H1 (cell line): ENCODE data around the gene CARD11. TPM values are rescaled to one million over a fixed set of nuclear protein-coding genes. Genes with fewer than 3 reads are reported as not detected.

Experiments
- CTCF ChIA-PET: fragments of 300-600 bp; sonication (Branson Sonifier 250); formaldehyde crosslinking; loops from one replicate; lab custom pipeline; 2021; ENCODE audit not compliant: partially characterized antibody; lab: Charles Lee
- POLR2A ChIA-PET: fragments of 300-600 bp; sonication (Branson Sonifier 250); formaldehyde crosslinking; loops from one replicate; lab custom pipeline; 2021; ENCODE audit warnings: inconsistent platforms; ENCODE audit not compliant: partially characterized antibody; lab: Charles Lee
- DNase-seq, 2 experiments: peaks; one replicate each; pipeline versions ENCODE4 v3.0.0 to v3.0.0-alpha.2; 2010 to 2022; ENCODE audit warnings: low spot score in 2 of 2, low read depth in 1 of 2, mixed read lengths in 1 of 2
- FAIRE-seq: peaks from 2 replicates; lab custom pipeline; 2011; peaks lifted over from hg19 to GRCh38; lab: Jason Lieb, UNC
- H2AFZ ChIP-seq: 2 replicates; pipeline ENCODE4 v1.8.1; 2012; ENCODE audit warnings: low read length, inconsistent platforms
- H2AK5ac ChIP-seq: 2 replicates; pipeline ENCODE4 v1.6.1; 2013; ENCODE audit warnings: low read depth, low read length
- H2BK120ac ChIP-seq: replicated peaks from 2 replicates; pipeline ENCODE3; 2013; ENCODE audit warnings: low read depth, low read length, inconsistent platforms
- H2BK12ac ChIP-seq: 2 replicates; pipeline ENCODE4 v1.6.1; 2013; ENCODE audit warnings: low read depth, low read length
- H2BK15ac ChIP-seq: 2 replicates; pipeline ENCODE4 v1.6.1; 2013; ENCODE audit warnings: low read length
- H2BK20ac ChIP-seq: 2 replicates; pipeline ENCODE4 v1.6.1; 2013; ENCODE audit warnings: low read length
- H2BK5ac ChIP-seq: 2 replicates; pipeline ENCODE4 v1.6.1; 2013; ENCODE audit warnings: low read depth, low read length
- H3K14ac ChIP-seq: 2 replicates; pipeline ENCODE4 v1.6.1; 2013; ENCODE audit warnings: inconsistent platforms; ENCODE audit not compliant: insufficient read length
- H3K18ac ChIP-seq: 2 replicates; pipeline ENCODE4 v1.6.1; 2013; ENCODE audit warnings: low read length; ENCODE audit errors: extremely low read depth
- H3K23ac ChIP-seq: 2 replicates; pipeline ENCODE4 v1.6.1; 2013; ENCODE audit warnings: inconsistent platforms; ENCODE audit not compliant: insufficient read length
- H3K23me2 ChIP-seq: 2 replicates; pipeline ENCODE4 v1.6.1; 2013; ENCODE audit warnings: low read depth, low read length
- H3K27ac ChIP-seq: 2 replicates; pipeline ENCODE4 v1.6.1; 2011; ENCODE audit warnings: low read depth, low read length, inconsistent platforms
- H3K27me3 ChIP-seq, 4 experiments: replicated peaks in 1 of 4; 1 replicate in 1 of 4; 2 replicates in 3 of 4; pipeline versions ENCODE4 v1.6.1 to v1.8.1; 2011 to 2013; ENCODE audit warnings: low read length in 3 of 4, mild to moderate bottlenecking in 3 of 4, inconsistent platforms in 2 of 4, mixed read lengths in 2 of 4, moderate library complexity in 1 of 4; ENCODE audit not compliant: control insufficient read depth in 3 of 4, insufficient read depth in 3 of 4; ENCODE audit errors: extremely low read depth in 1 of 4
- H3K36me3 ChIP-seq, 4 experiments: 2 replicates each; pipeline versions ENCODE4 v1.6.1 to v1.8.1; 2011 to 2013; ENCODE audit warnings: mild to moderate bottlenecking in 4 of 4, low read length in 3 of 4, moderate library complexity in 2 of 4, control low read depth in 1 of 4, inconsistent platforms in 1 of 4; ENCODE audit not compliant: insufficient read depth in 4 of 4, control insufficient read depth in 2 of 4
- H3K4ac ChIP-seq: replicated peaks from 2 replicates; pipeline ENCODE3; 2013; ENCODE audit warnings: low read length, low read depth, mixed read lengths, inconsistent platforms; ENCODE audit not compliant: insufficient read length
- H3K4me1 ChIP-seq, 4 experiments: replicated peaks in 1 of 4; 1 replicate in 1 of 4; 2 replicates in 3 of 4; pipeline versions ENCODE4 v1.6.1 to v1.8.1; 2011 to 2013; ENCODE audit warnings: low read length in 3 of 4, inconsistent platforms in 2 of 4, mixed read lengths in 1 of 4; ENCODE audit not compliant: insufficient read depth in 4 of 4, control insufficient read depth in 3 of 4
- H3K4me2 ChIP-seq, 2 experiments: 2 replicates each; pipeline versions ENCODE4 v1.6.1 to v1.8.1; 2011 to 2013; ENCODE audit warnings: low read depth in 2 of 2, low read length in 2 of 2, control low read depth in 1 of 2, inconsistent platforms in 1 of 2, mild to moderate bottlenecking in 1 of 2; ENCODE audit not compliant: insufficient read depth in 1 of 2
- H3K4me3 ChIP-seq, 4 experiments: fragments of 200-600, 300-600 bp in 1 of 4; sonication (generic), shearing (Covaris generic), sonication (Bioruptor Twin) in 1 of 4; 2 replicates each; pipeline versions ENCODE4 v1.5.1 to v1.8.1; 2011 to 2016; ENCODE audit warnings: low read length in 4 of 4, low read depth in 3 of 4, control low read depth in 2 of 4, inconsistent platforms in 2 of 4, mild to moderate bottlenecking in 2 of 4, mixed read lengths in 1 of 4, moderate library complexity in 1 of 4; ENCODE audit not compliant: insufficient read depth in 2 of 4; ENCODE audit errors: extremely low read depth in 1 of 4
- H3K56ac ChIP-seq: replicated peaks from 2 replicates; pipeline ENCODE3; 2013; ENCODE audit warnings: low read depth, mild to moderate bottlenecking, mixed read lengths, low read length, inconsistent platforms; ENCODE audit not compliant: insufficient read length
- H3K79me1 ChIP-seq: 2 replicates; pipeline ENCODE4 v1.6.1; 2013; ENCODE audit warnings: low read depth, low read length, control low read depth
- H3K79me2 ChIP-seq, 2 experiments: 2 replicates each; pipeline versions ENCODE4 v1.6.1 to v1.8.1; 2012 to 2013; ENCODE audit warnings: low read length in 2 of 2, mild to moderate bottlenecking in 2 of 2, inconsistent platforms in 1 of 2; ENCODE audit not compliant: insufficient read depth in 2 of 2, control insufficient read depth in 1 of 2
- H3K9ac ChIP-seq, 4 experiments: replicated peaks in 1 of 4; 1 replicate in 1 of 4; 2 replicates in 3 of 4; pipeline versions ENCODE4 v1.6.1 to v1.8.1; 2011 to 2013; ENCODE audit warnings: low read depth in 3 of 4, low read length in 3 of 4, control low read depth in 2 of 4, mild to moderate bottlenecking in 2 of 4, moderate library complexity in 2 of 4, inconsistent platforms in 1 of 4; ENCODE audit errors: extremely low read depth in 1 of 4
- H3K9me3 ChIP-seq, 2 experiments: 2 replicates each; pipeline versions ENCODE4 v1.6.1 to v1.8.1; 2012 to 2013; ENCODE audit warnings: mild to moderate bottlenecking in 2 of 2, moderate library complexity in 2 of 2, control low read depth in 1 of 2, inconsistent platforms in 1 of 2, low read depth in 1 of 2, low read length in 1 of 2, mixed read lengths in 1 of 2; ENCODE audit not compliant: insufficient read depth in 2 of 2
- H4K20me1 ChIP-seq, 2 experiments: replicated peaks in 1 of 2; 2 replicates each; pipeline versions ENCODE3 to v1.8.1; 2011 to 2013; ENCODE audit warnings: inconsistent platforms in 2 of 2, low read length in 2 of 2, mild to moderate bottlenecking in 1 of 2; ENCODE audit not compliant: insufficient read depth in 2 of 2, control insufficient read depth in 1 of 2
- H4K5ac ChIP-seq: 2 replicates; pipeline ENCODE4 v1.6.1; 2013; ENCODE audit warnings: low read length, low read depth, mixed read lengths, inconsistent platforms; ENCODE audit not compliant: insufficient read length
- H4K8ac ChIP-seq: 2 replicates; pipeline ENCODE4 v1.8.0; 2013; ENCODE audit warnings: mild to moderate bottlenecking, moderate library complexity, low read length, inconsistent platforms; ENCODE audit not compliant: insufficient read depth; ENCODE audit errors: extremely low read depth
- H4K91ac ChIP-seq: replicated peaks from 2 replicates; pipeline ENCODE3; 2013; ENCODE audit warnings: low read length, mixed read lengths, inconsistent platforms; ENCODE audit not compliant: insufficient read length
- ASH2L ChIP-seq: fragments of 200-600, 300-600 bp; sonication (generic); IDR thresholded peaks from one replicate; pipeline ENCODE4 v1.7.1; 2017; ENCODE audit warnings: low read length
- ATF2 ChIP-seq: IDR thresholded peaks from 2 replicates; pipeline ENCODE4 v1.6.1; 2012; ENCODE audit warnings: low read length, inconsistent platforms
- BACH1 ChIP-seq: IDR thresholded peaks from 2 replicates; pipeline ENCODE4 v1.6.1; 2012; ENCODE audit warnings: low read length, improper control_type of control experiment
- CBX5 ChIP-seq: fragments of 300-800, 300-1000 bp; sonication (generic); IDR thresholded peaks from 2 replicates; pipeline ENCODE4 v1.7.1; 2016; ENCODE audit warnings: antibody characterized with exemption, low read length, low read depth
- CEBPB ChIP-seq: IDR thresholded peaks from 2 replicates; pipeline ENCODE4 v1.6.1; 2012; ENCODE audit warnings: low read depth, low read length
- EZH2 ChIP-seq: fragments of 200-600 bp; sonication (generic); IDR thresholded peaks from 2 replicates; pipeline ENCODE4 v1.7.1; 2012; ENCODE audit warnings: low read depth, mild to moderate bottlenecking, moderate library complexity, low read length, inconsistent platforms; ENCODE audit not compliant: severe bottlenecking
- JUN ChIP-seq: IDR thresholded peaks from 2 replicates; pipeline ENCODE4 v1.6.1; 2011; ENCODE audit warnings: low read depth, mild to moderate bottlenecking, improper control_type of control experiment, low read length
- KDM1A ChIP-seq: fragments of 200-600, 300-600 bp; sonication (generic); IDR thresholded peaks from 2 replicates; pipeline ENCODE4 v1.7.1; 2016; ENCODE audit warnings: mild to moderate bottlenecking, low read length, borderline replicate concordance
- NANOG ChIP-seq: IDR thresholded peaks from 2 replicates; pipeline ENCODE4 v1.6.1; 2011; ENCODE audit warnings: low read length, low read depth, mild to moderate bottlenecking, inconsistent platforms; ENCODE audit not compliant: insufficient read depth, poor library complexity, severe bottlenecking
- PHF8 ChIP-seq: fragments of 200-600 bp; sonication (generic); conservative IDR thresholded peaks from 2 replicates; pipeline ENCODE4 v1.7.1; 2012; ENCODE audit warnings: low read depth, mild to moderate bottlenecking, inconsistent platforms, low read length, moderate library complexity
- RNF2 ChIP-seq: fragments of 200-900, 300-1000 bp; sonication (generic); IDR thresholded peaks from 2 replicates; pipeline ENCODE4 v1.7.1; 2016; ENCODE audit warnings: borderline replicate concordance, low read depth, mild to moderate bottlenecking, antibody characterized with exemption, low read length; ENCODE audit not compliant: poor library complexity, severe bottlenecking; ENCODE audit errors: missing control alignments
- SP2 ChIP-seq: IDR thresholded peaks from 2 replicates; pipeline ENCODE4 v1.6.1; 2012; ENCODE audit warnings: mild to moderate bottlenecking, low read length, inconsistent platforms
- WGBS, 2 experiments: shearing (Covaris generic) in 1 of 2; methylation state at CpG; one replicate each; pipeline versions ENCODE4 v1.1.6 to v1.1.7; 2013 to 2015; ENCODE audit warnings: low lambda C conversion rate in 2 of 2, mixed read lengths in 2 of 2, inconsistent platforms in 1 of 2, low coverage in 1 of 2, missing lambda C conversion rate in 1 of 2; ENCODE audit not compliant: insufficient replicate concordance in 2 of 2, insufficient coverage in 1 of 2, insufficient read length in 1 of 2; ENCODE audit errors: extremely low coverage in 1 of 2, missing lambda C conversion rate in 1 of 2; 5-methylcytosine and 5-hydroxymethylcytosine counted together
- polyA plus RNA-seq, 7 experiments: library from polyadenylated mRNA; depleted of rRNA in 3 of 7; stranded (reverse) in 5 of 7; unstranded in 2 of 7; fragments of >200 nt in 5 of 7; fragments of 200-250 nt in 2 of 7; gene quantifications; 1 replicate in 5 of 7; 2 replicates in 1 of 7; 4 replicates in 1 of 7; pipeline versions ENCODE4 v1.2.1 to v1.2.3, GENCODE V29; 2011 to 2013; ENCODE audit warnings: missing spikeins in 2 of 7, mixed read lengths in 2 of 7
- total RNA-seq: library from RNA; stranded (reverse); fragmentation: NEBNext Ultra II Directional; extraction: Animal tissue kit (Norgen Biotek cat#: 25700); gene quantifications from 2 replicates; pipeline ENCODE4 v1.2.1, GENCODE V29; 2021

Gene CARD11
- total and polyA plus RNA-seq, 2 of the 8 experiments (the other 6 are each of a cell fraction or from before 2014, with no cell fraction given) = 12.6 to 29.8 TPM

- Histone ChIP-seq H2BK120ac (no peak overlapping the region), H2BK15ac (no peak overlapping the region), H3K36me3 (no peaks in the 10 kb centered on the region), H3K79me2 (no peaks in the 10 kb centered on the region), H3K27me3 (no peaks in the 10 kb centered on the region), H4K20me1 (no peaks in the 10 kb centered on the region), H2BK5ac (no peak overlapping the region), H3K9ac (no peak overlapping the region), H2AFZ (no peak overlapping the region), H2AK5ac (no peak overlapping the region), H3K23me2 (no peaks in the 10 kb centered on the region), H3K56ac (no peak overlapping the region), H3K79me1 (no peaks in the 10 kb centered on the region), H4K91ac (no peak overlapping the region), H2BK12ac (no peak overlapping the region), H3K23ac (no peak overlapping the region), H4K5ac (no peak overlapping the region), H3K18ac (no peak overlapping the region), H3K4me2 (no peak overlapping the region), H3K27ac (no peak overlapping the region), H4K8ac (no peak overlapping the region), H2BK20ac (no peak overlapping the region), H3K14ac (no peak overlapping the region), H3K4me3 (no peak overlapping the region), H3K9me3 (peaks cover 0 to 4% of the 10 kb centered on the region in 2 experiments; a peak in 2 of 4 replicates), H3K4me1 (no peaks in the 10 kb centered on the region), H3K4ac (no peak overlapping the region)
- 92% methylated on average over 6 of the region's 6 CpGs; no CpG with 5 or more reads in 1 of the 2 experiments for WGBS, 2 experiments
- FAIRE-seq = no peak
- ChIA-PET CTCF (interaction anchor here (0.8 to 1.3 kb wide), 4 partner anchors 10 to 34 kb away, joined by 3 to 4 read pairs (median 4); no protein-coding TSS in a partner anchor), POLR2A (no interaction called here)
- no peak for DNase-seq
- no peak for TF ChIP-seq RNF2
- no peak for TF ChIP-seq CBX5
- TF ChIP-seq JUN = no peak
- TF ChIP-seq ATF2 = no peak
- no peak for TF ChIP-seq SP2
- no peak for TF ChIP-seq KDM1A
- no peak for TF ChIP-seq EZH2
- TF ChIP-seq ASH2L = no peak
- TF ChIP-seq CEBPB = no peak
- TF ChIP-seq NANOG = no peak
- no peak for TF ChIP-seq PHF8
- no peak for TF ChIP-seq BACH1
These were observed 87.6 kb downstream of the CARD11 start for GRCh38 chr7:2956076-2956475.
